Testis (tissue), 3 donors: ENCODE data around the gene GPR35. TPM values are rescaled to one million over a fixed set of nuclear protein-coding genes. Genes with fewer than 3 reads are reported as not detected.
A peak's percentile ranks its signal among the peaks of the same experiment; 100 is the strongest.

Experiments
- DNase-seq: peaks from one replicate; pipeline ENCODE4 v3.0.0-alpha.2; 2019
- H3K27ac ChIP-seq, 2 donors: fragments of 200-600 bp; sonication (generic); one replicate each; pipeline ENCODE4 v1.5.1; 2019
- H3K27me3 ChIP-seq: fragments of 200-600 bp; sonication (generic); one replicate; pipeline ENCODE4 v1.5.1; 2019
- H3K36me3 ChIP-seq: fragments of 200-600 bp; sonication (generic); one replicate; pipeline ENCODE4 v1.5.1; 2017; ENCODE audit warnings: low read depth; ENCODE audit errors: missing control alignments
- H3K4me1 ChIP-seq: fragments of 200-600 bp; sonication (generic); one replicate; pipeline ENCODE4 v1.5.1; 2019
- H3K4me3 ChIP-seq, 2 donors: fragments of 200-600 bp; sonication (generic); one replicate each; pipeline ENCODE4 v1.5.1; 2017 to 2019
- H3K9me3 ChIP-seq: fragments of 200-600 bp; sonication (generic); one replicate; pipeline ENCODE4 v1.5.1; 2017
- POLR2A ChIP-seq: fragments of 450-650 bp; IDR thresholded peaks from one replicate; pipeline ENCODE4 v1.6.1; 2017; ENCODE audit warnings: antibody characterized with exemption, mild to moderate bottlenecking, moderate library complexity
- WGBS, 2 donors: methylation state at CpG; one replicate each; pipeline ENCODE4 v1.1.5; 2018; 5-methylcytosine and 5-hydroxymethylcytosine counted together
- intact Hi-C: fragments of 100-400 bp; cut with DNase I; formaldehyde crosslinking; loops from one replicate; pipeline ENCODE4 v1.15.1; 2023; ENCODE audit warnings: low total_unique reads
- polyA plus RNA-seq: library from polyadenylated mRNA; stranded (reverse); fragments of 350-450 nt; fragmentation: Illumina TruSeq; extraction: RNeasy Lipid Tissue Mini Kit (QIAGEN cat#74804); gene quantifications from one replicate; pipeline ENCODE4 v1.2.3, GENCODE V29; 2014; ENCODE audit warnings: low read depth, low replicate concordance; ENCODE audit not compliant: insufficient read depth
- total RNA-seq, 2 donors: library from RNA; depleted of rRNA; stranded (reverse); fragments of >200 nt; gene quantifications; one replicate each; pipeline ENCODE4 v1.2.3, GENCODE V29; 2016
- TF ChIP-seq, protein P1 (sequence below), 3 experiments: fragments of 450-650 bp in 2 of 3; fragments of 200-600 bp in 1 of 3; sonication (generic) in 1 of 3; IDR thresholded peaks; one replicate each; pipeline ENCODE4 v1.5.1; 2016 to 2019; ENCODE audit warnings: antibody characterized with exemption in 3 of 3, mild to moderate bottlenecking in 2 of 3, moderate library complexity in 1 of 3

The GPR35 gene
- total and polyA plus RNA-seq, 3 donors from 2014 or later: 3.1 to 11.5 (median 9.5) TPM

DNA sequence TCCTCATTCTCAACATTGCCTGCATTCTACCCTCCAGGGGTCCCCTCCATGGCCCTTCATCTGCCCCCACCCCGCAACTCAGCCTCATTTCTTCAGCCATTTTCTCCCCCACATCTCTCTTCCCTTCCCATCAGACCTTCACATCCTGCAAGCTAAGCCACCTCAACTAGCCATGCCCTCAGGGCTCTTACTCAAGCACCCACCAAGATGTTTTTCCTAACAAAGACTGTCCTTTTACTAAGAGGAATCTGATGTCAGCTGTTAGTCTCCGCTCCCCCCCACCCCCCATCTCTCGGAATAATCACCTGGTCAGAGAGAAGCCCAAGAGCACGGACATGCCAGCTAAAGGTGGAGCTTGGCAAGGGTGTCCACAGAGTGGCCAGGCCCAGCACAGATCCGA lies 43.5 kb upstream of the GPR35 start:
- intact Hi-C loops: no loop called here
- no peak overlapping the region for H3K4me3 ChIP-seq
- H3K36me3 ChIP-seq: no peaks in the 10 kb centered on the region
- 93 to 99% methylated on average over 5 of the region's 5 CpGs for WGBS, 2 donors
- peaks cover 11% of the 10 kb centered on the region for H3K4me1 ChIP-seq
- TF ChIP-seq POLR2A: no peak
- TF ChIP-seq, protein P1, sequence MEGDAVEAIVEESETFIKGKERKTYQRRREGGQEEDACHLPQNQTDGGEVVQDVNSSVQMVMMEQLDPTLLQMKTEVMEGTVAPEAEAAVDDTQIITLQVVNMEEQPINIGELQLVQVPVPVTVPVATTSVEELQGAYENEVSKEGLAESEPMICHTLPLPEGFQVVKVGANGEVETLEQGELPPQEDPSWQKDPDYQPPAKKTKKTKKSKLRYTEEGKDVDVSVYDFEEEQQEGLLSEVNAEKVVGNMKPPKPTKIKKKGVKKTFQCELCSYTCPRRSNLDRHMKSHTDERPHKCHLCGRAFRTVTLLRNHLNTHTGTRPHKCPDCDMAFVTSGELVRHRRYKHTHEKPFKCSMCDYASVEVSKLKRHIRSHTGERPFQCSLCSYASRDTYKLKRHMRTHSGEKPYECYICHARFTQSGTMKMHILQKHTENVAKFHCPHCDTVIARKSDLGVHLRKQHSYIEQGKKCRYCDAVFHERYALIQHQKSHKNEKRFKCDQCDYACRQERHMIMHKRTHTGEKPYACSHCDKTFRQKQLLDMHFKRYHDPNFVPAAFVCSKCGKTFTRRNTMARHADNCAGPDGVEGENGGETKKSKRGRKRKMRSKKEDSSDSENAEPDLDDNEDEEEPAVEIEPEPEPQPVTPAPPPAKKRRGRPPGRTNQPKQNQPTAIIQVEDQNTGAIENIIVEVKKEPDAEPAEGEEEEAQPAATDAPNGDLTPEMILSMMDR (IDR thresholded peaks at IDR 0.05): no peak
- no peaks in the 10 kb centered on the region for H3K9me3 ChIP-seq
- H3K27me3 ChIP-seq: no peaks in the 10 kb centered on the region
- no peak for DNase-seq
- H3K27ac ChIP-seq: no peak overlapping the region

DNA sequence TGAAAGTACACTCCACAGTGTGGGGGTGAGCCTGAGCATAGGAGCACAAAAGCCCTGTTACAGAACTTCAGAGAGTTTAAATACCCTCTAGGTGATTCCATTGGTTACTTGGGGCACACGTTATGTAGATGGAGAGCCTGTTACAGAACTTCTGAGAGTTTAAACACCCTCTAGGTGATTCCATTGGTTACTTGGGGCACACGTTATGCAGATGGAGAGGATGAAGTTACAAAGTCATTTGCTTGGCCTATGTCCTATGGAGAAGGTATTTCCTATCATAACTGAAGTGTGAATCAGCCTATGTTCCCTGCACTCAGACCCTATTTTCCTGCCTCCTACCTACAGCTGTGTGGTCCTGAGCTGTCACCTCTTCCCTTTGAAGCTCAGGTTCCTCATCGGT lies 42.5 kb upstream of the GPR35 start:
- intact Hi-C loops: no loop called here
- 83 to 86% methylated on average over 3 of the region's 3 CpGs for WGBS, 2 donors
- no peak for DNase-seq
- H3K4me1 ChIP-seq: peaks cover 19% of the 10 kb centered on the region
- H3K27ac ChIP-seq: no peak overlapping the region
- no peaks in the 10 kb centered on the region for H3K9me3 ChIP-seq
- TF ChIP-seq, protein P1 (IDR thresholded peaks at IDR 0.05): no peak
- no peak for TF ChIP-seq POLR2A
- no peaks in the 10 kb centered on the region for H3K36me3 ChIP-seq
- H3K27me3 ChIP-seq: no peaks in the 10 kb centered on the region
- H3K4me3 ChIP-seq: no peak overlapping the region

DNA sequence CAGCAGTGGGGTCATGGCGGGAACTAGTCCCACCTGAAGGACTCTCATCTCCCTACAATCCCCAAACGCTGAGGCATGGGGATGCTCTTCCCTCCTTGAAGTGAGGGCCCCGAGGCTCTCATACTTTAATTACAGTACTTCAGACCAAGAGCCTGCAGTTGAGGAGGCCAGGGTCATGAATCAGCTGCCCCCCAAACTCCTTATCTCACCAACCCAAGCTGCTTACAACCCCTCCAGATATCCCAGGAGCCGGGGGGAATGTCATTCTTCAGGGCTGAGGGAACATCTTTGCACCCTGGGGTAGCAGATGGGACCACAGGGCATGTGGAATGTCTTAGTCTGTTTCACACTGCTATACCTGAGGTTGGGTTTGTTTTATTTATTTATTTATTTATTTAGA lies 41.5 kb upstream of the GPR35 start:
- TF ChIP-seq, protein P1 (IDR thresholded peaks at IDR 0.05): no peak
- no peak for TF ChIP-seq POLR2A
- no peaks in the 10 kb centered on the region for H3K36me3 ChIP-seq
- H3K9me3 ChIP-seq: no peaks in the 10 kb centered on the region
- H3K4me1 ChIP-seq: peaks cover 26% of the 10 kb centered on the region
- H3K27ac ChIP-seq: no peak overlapping the region
- no peak overlapping the region for H3K4me3 ChIP-seq
- no peak for DNase-seq
- intact Hi-C loops: no loop called here
- WGBS, 2 donors: 80 to 90% methylated on average over 4 of the region's 4 CpGs
- H3K27me3 ChIP-seq: no peaks in the 10 kb centered on the region

DNA sequence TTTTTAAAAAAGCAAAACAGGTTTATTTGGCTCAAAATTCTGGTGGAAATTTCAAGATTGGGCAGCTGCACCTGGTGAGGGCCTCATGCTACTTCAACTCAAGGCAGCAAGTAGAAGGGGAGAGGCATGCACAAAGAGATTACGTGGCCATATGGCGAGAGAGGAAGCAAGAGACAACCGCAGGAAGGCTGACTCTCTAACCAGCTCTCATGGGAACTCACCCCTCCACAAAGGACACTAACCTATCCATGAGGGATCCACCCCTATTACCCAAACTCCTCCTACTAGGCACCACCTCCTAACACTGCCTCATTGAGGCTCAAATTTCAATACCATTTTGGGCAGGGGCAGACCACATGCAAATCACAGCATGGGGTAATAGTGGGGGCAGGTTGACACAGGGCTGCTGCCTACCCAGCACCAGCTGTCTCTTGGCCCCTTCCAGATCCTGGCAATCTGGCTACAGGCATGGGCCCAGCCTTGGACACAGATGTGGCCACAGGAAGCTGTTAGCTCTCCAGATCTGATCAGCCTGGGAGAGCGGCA lies 40.7 kb upstream of the GPR35 start:
- WGBS, 2 donors: 71 to 77% methylated on average over 4 of the region's 4 CpGs
- Histone ChIP-seq H3K27me3 (no peaks in the 10 kb centered on the region), H3K9me3 (no peaks in the 10 kb centered on the region), H3K4me3 (no peak overlapping the region), H3K27ac (no peak overlapping the region), H3K36me3 (no peaks in the 10 kb centered on the region), H3K4me1 (peaks cover 26% of the 10 kb centered on the region)
- no peak for DNase-seq
- intact Hi-C loops: no loop called here
- no peak for TF ChIP-seq POLR2A
- TF ChIP-seq, protein P1 (IDR thresholded peaks at IDR 0.05): no peak

DNA sequence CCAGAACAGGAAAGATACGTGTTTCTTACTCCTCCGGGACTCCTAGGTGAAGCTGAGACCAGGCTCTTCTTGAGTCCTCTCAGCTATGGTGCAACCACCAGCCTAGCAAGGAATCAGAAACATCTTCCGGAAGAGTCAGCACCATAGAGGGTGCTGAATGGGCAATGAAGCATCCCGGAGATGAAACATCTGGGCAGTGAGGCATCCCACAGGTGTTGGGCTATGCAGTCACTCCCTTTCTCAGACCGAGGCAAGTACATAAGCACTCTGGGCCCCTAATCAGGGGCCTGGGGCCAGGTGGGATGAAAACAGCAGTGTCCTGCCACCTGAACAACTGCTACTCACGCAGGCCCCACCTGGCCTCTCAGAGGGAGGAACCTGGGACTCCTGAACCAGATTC lies 40.2 kb upstream of the GPR35 start:
- Histone ChIP-seq H3K27me3 (no peaks in the 10 kb centered on the region), H3K9me3 (no peaks in the 10 kb centered on the region), H3K27ac (no peak overlapping the region), H3K4me3 (peak overlapping the region in 1 of 2 donors; percentile 88), H3K36me3 (no peaks in the 10 kb centered on the region), H3K4me1 (peaks cover 26% of the 10 kb centered on the region)
- intact Hi-C loops: no loop called here
- WGBS, 2 donors: 35 to 52% methylated on average over 5 to 6 of the region's 6 CpGs
- no peak for DNase-seq
- no peak for TF ChIP-seq POLR2A
- TF ChIP-seq, protein P1 (IDR thresholded peaks at IDR 0.05): no peak
